Gastrocnemius medialis (tissue), 4 donors: Measurements from ENCODE around the gene HPGD.

Source experiments
- POLR2A ChIP-seq, 2 donors: fragments of 450-650 bp; IDR thresholded peaks; one replicate each; pipeline ENCODE4 v1.6.1; 2017; ENCODE audit warnings: antibody characterized with exemption in 2 of 2, mild to moderate bottlenecking in 2 of 2, moderate library complexity in 2 of 2
- TF ChIP-seq, protein P1 (sequence below), 5 experiments: fragments of 450-650 bp in 3 of 5; fragments of 200-600 bp in 2 of 5; sonication (generic) in 2 of 5; IDR thresholded peaks in 4 of 5; conservative IDR thresholded peaks in 1 of 5; 1 replicate in 4 of 5; 2 replicates in 1 of 5; pipeline ENCODE4 v1.5.1; 2016 to 2019; ENCODE audit warnings: antibody characterized with exemption in 5 of 5, mild to moderate bottlenecking in 3 of 5, moderate library complexity in 3 of 5

DNA sequence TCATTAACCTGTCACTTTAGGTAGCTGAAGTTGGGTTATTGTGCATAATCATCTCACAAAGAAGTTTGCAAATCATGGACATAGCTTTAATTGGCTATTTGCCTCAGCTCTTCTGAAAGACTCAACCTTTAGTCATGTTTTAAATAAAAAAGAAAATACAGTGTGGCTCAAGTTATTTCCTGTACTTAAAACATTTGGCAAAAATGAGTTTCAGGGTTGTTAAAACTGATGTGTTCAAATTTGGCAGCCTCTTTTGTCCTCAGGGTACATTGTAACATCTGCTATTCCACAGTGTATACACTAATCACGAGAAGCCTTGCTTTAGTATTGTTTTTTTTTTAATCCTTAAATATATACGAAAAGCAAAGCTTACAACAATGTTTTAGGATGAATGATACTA, 31.5 kb upstream of the HPGD start:
- TF ChIP-seq POLR2A (IDR thresholded peaks at IDR 0.05): no peak
- TF ChIP-seq, protein P1, sequence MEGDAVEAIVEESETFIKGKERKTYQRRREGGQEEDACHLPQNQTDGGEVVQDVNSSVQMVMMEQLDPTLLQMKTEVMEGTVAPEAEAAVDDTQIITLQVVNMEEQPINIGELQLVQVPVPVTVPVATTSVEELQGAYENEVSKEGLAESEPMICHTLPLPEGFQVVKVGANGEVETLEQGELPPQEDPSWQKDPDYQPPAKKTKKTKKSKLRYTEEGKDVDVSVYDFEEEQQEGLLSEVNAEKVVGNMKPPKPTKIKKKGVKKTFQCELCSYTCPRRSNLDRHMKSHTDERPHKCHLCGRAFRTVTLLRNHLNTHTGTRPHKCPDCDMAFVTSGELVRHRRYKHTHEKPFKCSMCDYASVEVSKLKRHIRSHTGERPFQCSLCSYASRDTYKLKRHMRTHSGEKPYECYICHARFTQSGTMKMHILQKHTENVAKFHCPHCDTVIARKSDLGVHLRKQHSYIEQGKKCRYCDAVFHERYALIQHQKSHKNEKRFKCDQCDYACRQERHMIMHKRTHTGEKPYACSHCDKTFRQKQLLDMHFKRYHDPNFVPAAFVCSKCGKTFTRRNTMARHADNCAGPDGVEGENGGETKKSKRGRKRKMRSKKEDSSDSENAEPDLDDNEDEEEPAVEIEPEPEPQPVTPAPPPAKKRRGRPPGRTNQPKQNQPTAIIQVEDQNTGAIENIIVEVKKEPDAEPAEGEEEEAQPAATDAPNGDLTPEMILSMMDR (IDR thresholded peaks at IDR 0.05 in 4 of 5, conservative IDR thresholded peaks at IDR 0.05 in 1 of 5): no peak
